HG03196 (cell line): Measurements from ENCODE around the gene BNC1.

Source experiments
- ATAC-seq: cut with Tn5 transposase; IDR thresholded peaks from one replicate; pipeline ENCODE4 v1.9.1; 2021; ENCODE audit not compliant: unreplicated experiment

The BNC1 gene, protein sequence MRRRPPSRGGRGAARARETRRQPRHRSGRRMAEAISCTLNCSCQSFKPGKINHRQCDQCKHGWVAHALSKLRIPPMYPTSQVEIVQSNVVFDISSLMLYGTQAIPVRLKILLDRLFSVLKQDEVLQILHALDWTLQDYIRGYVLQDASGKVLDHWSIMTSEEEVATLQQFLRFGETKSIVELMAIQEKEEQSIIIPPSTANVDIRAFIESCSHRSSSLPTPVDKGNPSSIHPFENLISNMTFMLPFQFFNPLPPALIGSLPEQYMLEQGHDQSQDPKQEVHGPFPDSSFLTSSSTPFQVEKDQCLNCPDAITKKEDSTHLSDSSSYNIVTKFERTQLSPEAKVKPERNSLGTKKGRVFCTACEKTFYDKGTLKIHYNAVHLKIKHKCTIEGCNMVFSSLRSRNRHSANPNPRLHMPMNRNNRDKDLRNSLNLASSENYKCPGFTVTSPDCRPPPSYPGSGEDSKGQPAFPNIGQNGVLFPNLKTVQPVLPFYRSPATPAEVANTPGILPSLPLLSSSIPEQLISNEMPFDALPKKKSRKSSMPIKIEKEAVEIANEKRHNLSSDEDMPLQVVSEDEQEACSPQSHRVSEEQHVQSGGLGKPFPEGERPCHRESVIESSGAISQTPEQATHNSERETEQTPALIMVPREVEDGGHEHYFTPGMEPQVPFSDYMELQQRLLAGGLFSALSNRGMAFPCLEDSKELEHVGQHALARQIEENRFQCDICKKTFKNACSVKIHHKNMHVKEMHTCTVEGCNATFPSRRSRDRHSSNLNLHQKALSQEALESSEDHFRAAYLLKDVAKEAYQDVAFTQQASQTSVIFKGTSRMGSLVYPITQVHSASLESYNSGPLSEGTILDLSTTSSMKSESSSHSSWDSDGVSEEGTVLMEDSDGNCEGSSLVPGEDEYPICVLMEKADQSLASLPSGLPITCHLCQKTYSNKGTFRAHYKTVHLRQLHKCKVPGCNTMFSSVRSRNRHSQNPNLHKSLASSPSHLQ

DNA sequence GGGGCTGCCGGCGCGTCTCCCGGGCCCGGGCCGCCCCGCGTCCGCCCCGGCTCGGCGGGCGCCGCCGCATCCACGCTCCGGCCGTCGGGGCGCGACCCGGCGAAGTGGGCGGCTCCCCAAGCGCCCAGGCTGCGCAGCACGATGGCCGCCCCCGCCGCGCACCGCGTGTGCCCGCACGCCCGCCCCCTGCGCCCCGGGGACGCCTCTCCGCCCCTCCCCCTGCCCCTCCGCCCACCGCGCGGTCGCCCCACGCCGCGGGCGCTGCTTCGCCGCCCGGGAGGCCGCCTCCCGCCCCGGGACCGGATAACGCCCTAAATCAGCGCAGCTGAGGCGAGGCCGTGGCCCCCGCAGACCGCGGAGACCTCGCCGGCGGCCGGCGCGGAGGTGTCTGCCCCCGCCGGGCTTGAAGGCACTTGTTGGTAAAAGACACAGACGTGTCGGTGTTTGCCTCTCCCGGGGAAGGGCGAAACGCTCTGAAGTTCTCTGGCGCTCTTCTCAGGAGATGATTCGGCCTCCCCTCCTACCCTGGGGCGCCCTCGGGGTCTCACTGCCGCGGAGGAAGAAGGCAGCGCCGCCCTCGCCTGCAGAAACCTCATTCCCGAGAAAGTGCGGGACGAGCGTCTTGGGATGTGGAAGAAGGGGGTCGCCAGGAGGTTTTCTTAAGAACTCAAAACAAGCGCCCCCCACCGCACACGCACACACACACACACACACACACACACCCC, at the start of gene BNC1:
Gene BNC1, minus strand, starts transcription at position 106 of the 725 bp plus-strand sequence. Its CDS starts 36 bp downstream, at position 70.
- no peak for ATAC-seq

DNA sequence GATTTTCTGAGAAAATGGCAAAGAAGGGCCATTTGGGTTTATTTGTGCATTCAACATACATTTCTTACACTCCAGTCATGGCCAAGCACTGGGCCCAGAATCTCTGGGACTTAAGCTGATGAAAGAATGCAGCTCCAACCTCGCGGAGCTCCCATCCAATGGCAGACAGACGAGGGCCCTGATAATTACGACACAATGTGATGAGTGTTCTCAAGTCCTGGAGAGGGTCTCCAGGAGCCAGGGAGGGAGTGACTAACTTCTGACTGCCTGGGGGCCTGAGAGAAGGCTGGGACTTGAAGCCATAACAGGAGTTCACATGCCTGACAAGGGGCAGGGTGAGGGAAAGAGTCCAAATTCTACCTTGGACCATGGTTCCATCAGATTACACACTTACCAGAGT, 42.6 kb upstream of the BNC1 start:
- ATAC-seq: no peak

DNA sequence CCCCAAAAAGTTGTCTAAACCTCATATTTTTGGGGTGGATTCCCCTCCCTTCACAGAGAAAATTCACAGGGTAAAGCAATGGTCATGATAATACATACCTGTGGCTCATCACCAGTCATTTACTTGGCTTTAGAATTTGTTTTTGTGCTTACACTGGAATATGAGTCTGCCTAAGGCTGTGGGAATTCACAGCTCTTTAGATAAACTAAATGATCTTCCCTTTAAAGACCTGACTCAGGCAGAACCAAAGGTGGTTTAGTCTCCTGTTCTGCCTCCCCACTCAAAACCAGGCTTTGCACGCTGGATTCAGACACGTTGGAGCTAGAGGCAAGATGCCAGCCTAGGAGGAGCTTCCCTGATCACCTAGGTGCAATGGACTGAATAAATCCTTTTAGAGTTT, 40.3 kb upstream of the BNC1 start:
- no peak for ATAC-seq

GRCh38 chr15:83323296-83323711, 38.8 kb upstream of the BNC1 start:
- ATAC-seq: no peak

DNA sequence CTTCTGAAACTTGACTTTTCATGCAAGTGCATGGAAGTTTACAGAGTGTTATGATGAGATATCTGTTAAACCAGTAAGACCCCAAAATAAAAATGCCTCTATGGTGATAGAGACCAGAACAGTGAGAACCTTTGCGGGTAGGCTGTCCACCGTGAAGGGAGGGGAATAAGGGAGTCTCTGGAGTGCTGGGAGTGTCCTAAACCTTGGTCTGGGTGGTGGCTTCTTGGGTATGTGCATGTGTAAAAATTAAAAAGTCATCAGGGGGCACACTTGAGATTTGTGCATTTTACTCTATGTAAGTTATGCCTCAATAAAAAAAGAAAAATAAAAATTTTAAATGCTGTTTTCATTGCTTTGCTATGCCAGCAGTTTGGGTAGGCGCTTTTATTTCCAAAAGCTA, 38.2 kb upstream of the BNC1 start:
- ATAC-seq: no peak

DNA sequence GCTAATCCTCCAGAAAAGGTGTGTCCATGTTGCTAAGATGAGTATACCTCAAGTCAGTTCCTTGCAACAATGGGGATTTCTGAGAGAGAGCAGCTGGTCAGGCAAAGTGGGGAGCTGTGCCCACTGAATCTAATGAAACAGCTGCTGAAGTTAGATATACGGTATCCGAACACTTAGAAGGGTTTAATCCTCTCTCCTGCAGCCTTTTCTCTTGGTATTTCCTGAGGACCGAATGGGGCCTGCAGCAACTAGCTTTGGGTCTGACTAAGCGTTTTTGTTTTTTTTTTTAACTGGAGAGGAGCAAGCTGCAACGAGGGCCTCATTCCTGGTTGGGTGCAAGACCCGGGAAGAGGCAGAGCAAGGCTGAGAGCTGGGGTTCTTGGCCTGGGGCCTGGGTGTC, 37.6 kb upstream of the BNC1 start:
- no peak for ATAC-seq

DNA sequence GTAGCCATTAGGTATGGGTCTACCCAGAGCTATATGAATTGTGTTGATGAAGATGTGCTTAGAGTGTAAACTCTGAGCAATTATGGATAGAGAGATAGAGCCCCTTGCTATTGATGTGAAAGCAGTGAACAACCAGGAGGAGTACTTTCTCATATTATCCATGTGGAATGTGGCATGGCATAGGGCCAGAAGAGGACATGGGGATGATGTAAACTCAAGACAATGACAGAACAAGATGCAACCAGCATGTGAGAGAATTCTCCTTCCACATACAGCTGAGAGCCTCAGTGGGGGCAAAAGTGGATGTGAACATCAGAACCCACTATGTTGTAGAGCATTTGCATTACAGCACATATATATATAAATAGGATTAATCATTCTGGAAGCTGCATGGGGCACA, 36.4 kb upstream of the BNC1 start:
- no peak for ATAC-seq

- ATAC-seq: no peak
Measured at GRCh38 chr15:83320404-83320803, 35.9 kb upstream of the BNC1 start.

GRCh38 chr15:83319771-83320170, 35.3 kb upstream of the BNC1 start:
- ATAC-seq: no peak

- no peak for ATAC-seq
Measured at GRCh38 chr15:83318861-83319415, 34.5 kb upstream of the BNC1 start.

GRCh38 chr15:83318036-83318435, 33.6 kb upstream of the BNC1 start:
- ATAC-seq: no peak

DNA sequence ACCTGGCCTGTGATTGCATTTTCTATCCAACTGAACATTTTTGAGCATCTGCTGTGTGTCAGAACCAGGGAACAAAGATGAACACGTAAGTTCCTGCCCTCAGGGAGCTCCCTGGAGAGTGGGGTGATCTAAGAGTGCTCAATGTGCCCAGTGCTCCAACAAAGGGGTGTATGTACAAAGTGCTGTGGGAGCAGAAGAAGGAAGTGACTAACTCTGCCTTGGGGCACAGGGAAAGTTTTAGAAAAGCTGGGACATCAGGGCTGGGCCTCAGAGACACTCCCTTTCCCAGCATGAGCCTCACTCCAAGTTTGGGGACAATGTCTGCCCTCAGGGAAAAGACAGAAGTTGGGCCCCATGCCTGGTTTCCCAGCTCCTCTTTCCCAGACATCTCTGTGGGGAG, 27.6 kb upstream of the BNC1 start:
- no peak for ATAC-seq

GRCh38 chr15:83310521-83311456, 26.3 kb upstream of the BNC1 start:
- no peak for ATAC-seq

DNA sequence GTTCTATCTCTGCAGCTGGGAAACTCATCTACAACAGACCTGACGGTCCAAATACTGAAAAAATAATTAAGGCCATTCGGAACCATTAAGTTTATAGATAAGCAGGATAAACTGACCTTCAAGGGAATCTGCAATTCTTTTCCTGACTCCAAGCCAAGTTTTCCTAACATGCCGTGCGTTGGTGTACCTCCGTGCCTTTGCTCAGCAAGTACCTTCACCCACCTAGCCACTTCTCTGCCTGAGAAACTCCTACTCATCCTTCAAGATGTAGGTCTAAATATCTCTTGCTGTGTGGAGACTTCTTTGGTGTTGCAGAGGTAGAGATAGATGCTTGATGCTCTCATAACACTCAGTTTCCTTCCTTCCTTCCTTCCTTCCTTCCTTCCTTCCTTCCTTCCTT, 24.2 kb upstream of the BNC1 start:
- ATAC-seq: no peak

DNA sequence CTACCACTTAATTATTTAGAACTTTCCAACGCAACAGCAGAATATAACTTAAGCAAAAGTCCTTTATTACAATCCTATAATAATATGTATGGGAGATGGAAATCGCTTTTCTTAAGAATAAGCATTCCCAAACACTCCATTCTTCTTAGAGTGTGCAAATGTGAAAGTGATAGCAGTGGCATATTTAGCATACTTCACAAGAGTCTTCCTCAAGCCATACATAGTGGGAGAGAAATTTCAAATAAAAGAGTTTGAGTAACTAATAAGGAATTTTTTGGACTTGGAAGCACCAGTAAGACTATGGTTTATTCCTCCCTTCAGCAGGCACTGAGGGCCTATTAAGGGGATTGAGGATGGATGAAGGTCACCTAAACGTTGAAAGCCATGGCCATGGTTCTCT, 22.1 kb upstream of the BNC1 start:
- ATAC-seq: no peak

DNA sequence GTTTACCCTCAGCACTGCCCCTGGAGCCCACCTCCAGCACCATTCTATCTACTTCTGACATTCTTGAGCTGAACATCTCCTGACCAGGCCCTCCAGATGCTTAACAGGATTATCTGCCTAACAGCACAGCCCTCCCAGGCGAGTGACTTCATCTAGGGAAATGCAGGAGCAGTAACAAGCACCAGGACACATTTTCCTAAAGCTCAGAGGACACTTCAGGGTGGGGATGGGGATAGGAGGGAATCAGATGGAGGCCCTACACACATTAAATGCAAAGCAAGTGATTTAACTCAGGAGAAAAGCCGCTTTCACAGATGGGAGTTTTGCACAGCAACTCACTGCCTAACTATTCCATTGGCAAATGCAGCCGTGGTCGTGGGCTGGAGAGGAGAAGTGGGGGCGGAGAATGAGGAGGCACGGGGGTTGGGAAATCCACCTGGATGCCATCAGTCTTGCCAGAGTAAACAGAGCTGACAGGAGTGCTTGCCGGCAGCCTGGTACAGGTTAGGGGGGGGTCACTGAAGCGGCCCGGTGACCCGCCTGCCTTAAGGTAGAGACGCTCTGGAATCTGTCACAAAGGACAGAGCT, 21.3 kb upstream of the BNC1 start:
- no peak for ATAC-seq

- ATAC-seq: no peak
Measured at GRCh38 chr15:83304861-83305703, 20.6 kb upstream of the BNC1 start.

GRCh38 chr15:83303535-83303934, 19.1 kb upstream of the BNC1 start:
- ATAC-seq: no peak

GRCh38 chr15:83300826-83301225, 16.4 kb upstream of the BNC1 start:
- no peak for ATAC-seq
